Smooth muscle cell (in vitro differentiated cells): Measurements from ENCODE around the gene CLSTN2. TPM values are rescaled to one million over a fixed set of nuclear protein-coding genes. Genes with fewer than 3 reads are reported as not detected.

Experiments
- DNase-seq: peaks from one replicate; lab custom pipeline; 2025; ENCODE audit not compliant: unreplicated experiment; lab: John Stamatoyannopoulos, UW
- H2AFZ ChIP-seq: fragments of 200-600 bp; sonication (generic); 2 replicates; pipeline ENCODE4 v1.6.0; 2016; ENCODE audit warnings: antibody characterized with exemption, low read depth, mild to moderate bottlenecking
- H3F3A ChIP-seq: fragments of 200-600 bp; sonication (generic); 2 replicates; pipeline ENCODE4 v1.6.0; 2017; ENCODE audit warnings: antibody characterized with exemption, low read depth
- H3K27ac ChIP-seq: fragments of 200-600 bp; sonication (generic); 2 replicates; pipeline ENCODE4 v1.5.1; 2016; ENCODE audit warnings: low read depth, mild to moderate bottlenecking
- H3K27me3 ChIP-seq: fragments of 200-600 bp; sonication (generic); 2 replicates; pipeline ENCODE4 v1.6.1; 2016; ENCODE audit warnings: low read depth, mild to moderate bottlenecking
- H3K36me3 ChIP-seq: fragments of 200-600 bp; sonication (generic); 2 replicates; pipeline ENCODE4 v1.5.1; 2016; ENCODE audit warnings: low read depth
- H3K4me1 ChIP-seq: fragments of 200-600 bp; sonication (generic); 2 replicates; pipeline ENCODE4 v1.5.1; 2016; ENCODE audit warnings: low read depth
- H3K4me2 ChIP-seq: fragments of 200-600 bp; sonication (generic); 2 replicates; pipeline ENCODE4 v1.6.0; 2016; ENCODE audit warnings: mild to moderate bottlenecking
- H3K4me3 ChIP-seq: fragments of 200-600 bp; sonication (generic); 2 replicates; pipeline ENCODE4 v1.5.1; 2016; ENCODE audit warnings: mild to moderate bottlenecking
- H3K79me2 ChIP-seq: fragments of 200-600 bp; sonication (generic); 2 replicates; pipeline ENCODE4 v1.6.0; 2016; ENCODE audit warnings: low read depth, mild to moderate bottlenecking
- H3K9ac ChIP-seq: fragments of 200-600 bp; sonication (generic); 2 replicates; pipeline ENCODE4 v1.6.0; 2016; ENCODE audit warnings: low read depth
- H3K9me3 ChIP-seq: fragments of 200-600 bp; sonication (generic); replicated peaks from 2 replicates; pipeline ENCODE4 v1.5.1; 2016; ENCODE audit warnings: low read depth
- H4K20me1 ChIP-seq: fragments of 200-600 bp; sonication (generic); 2 replicates; pipeline ENCODE4 v1.6.0; 2016; ENCODE audit warnings: low read depth
- WGBS: methylation state at CpG from one replicate; pipeline ENCODE4 v1.1.7; 2016; ENCODE audit warnings: low lambda C conversion rate; 5-methylcytosine and 5-hydroxymethylcytosine counted together
- polyA plus RNA-seq: library from polyadenylated mRNA; unstranded; fragments of >200 nt; fragmentation: Nextera tagmentation; extraction: Ambion mirVana; gene quantifications from 2 replicates; pipeline ENCODE4 v1.2.1, GENCODE V29; 2016
- total RNA-seq: library from RNA; depleted of rRNA; stranded (reverse); fragments of >200 nt; gene quantifications from 2 replicates; pipeline ENCODE4 v1.2.3, GENCODE V29; 2014
- TF ChIP-seq, protein P1 (sequence below): fragments of 200-600 bp; sonication (generic); IDR thresholded peaks from 2 replicates; pipeline ENCODE4 v1.5.1; 2017; ENCODE audit warnings: borderline replicate concordance, mild to moderate bottlenecking, antibody characterized with exemption; ENCODE audit not compliant: insufficient read depth, poor library complexity, severe bottlenecking

The CLSTN2 gene
- total and polyA plus RNA-seq, 2 experiments from 2014 or later = 0.91 to 1.5 TPM

DNA sequence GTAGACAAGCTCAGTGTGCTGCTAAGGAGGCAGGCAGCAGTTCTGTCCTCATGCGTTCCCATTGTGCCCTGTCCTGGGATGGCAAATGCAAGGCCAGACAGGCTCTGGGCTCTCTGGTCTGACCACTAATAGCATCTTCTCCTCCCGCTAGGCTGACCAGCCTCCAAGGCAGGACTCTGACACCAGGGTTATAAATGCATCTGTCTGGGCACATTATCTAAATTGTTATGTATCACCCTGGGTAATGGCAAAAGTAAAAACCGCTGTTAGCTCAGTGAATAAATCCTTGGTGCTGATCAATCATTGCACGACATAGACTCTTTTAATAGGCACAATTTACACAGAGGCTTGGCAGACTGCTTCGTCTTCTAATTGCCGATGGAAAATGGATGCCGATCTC is 85.6 kb downstream of the CLSTN2 start:
- no peak overlapping the region for H2AFZ ChIP-seq
- no peak for DNase-seq
- H3K4me1 ChIP-seq = no peaks in the 10 kb centered on the region
- H3K79me2 ChIP-seq = no peaks in the 10 kb centered on the region
- H3K36me3 ChIP-seq = no peaks in the 10 kb centered on the region
- no peak overlapping the region for H3K9ac ChIP-seq
- TF ChIP-seq, protein P1, sequence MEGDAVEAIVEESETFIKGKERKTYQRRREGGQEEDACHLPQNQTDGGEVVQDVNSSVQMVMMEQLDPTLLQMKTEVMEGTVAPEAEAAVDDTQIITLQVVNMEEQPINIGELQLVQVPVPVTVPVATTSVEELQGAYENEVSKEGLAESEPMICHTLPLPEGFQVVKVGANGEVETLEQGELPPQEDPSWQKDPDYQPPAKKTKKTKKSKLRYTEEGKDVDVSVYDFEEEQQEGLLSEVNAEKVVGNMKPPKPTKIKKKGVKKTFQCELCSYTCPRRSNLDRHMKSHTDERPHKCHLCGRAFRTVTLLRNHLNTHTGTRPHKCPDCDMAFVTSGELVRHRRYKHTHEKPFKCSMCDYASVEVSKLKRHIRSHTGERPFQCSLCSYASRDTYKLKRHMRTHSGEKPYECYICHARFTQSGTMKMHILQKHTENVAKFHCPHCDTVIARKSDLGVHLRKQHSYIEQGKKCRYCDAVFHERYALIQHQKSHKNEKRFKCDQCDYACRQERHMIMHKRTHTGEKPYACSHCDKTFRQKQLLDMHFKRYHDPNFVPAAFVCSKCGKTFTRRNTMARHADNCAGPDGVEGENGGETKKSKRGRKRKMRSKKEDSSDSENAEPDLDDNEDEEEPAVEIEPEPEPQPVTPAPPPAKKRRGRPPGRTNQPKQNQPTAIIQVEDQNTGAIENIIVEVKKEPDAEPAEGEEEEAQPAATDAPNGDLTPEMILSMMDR = no peak
- WGBS = 90% methylated on average over 7 of the region's 7 CpGs
- H4K20me1 ChIP-seq = no peaks in the 10 kb centered on the region
- no peaks in the 10 kb centered on the region for H3K9me3 ChIP-seq
- H3K4me3 ChIP-seq = no peak overlapping the region
- no peak overlapping the region for H3K4me2 ChIP-seq
- no peaks in the 10 kb centered on the region for H3K27me3 ChIP-seq
- no peaks in the 10 kb centered on the region for H3F3A ChIP-seq
- H3K27ac ChIP-seq = no peak overlapping the region

DNA sequence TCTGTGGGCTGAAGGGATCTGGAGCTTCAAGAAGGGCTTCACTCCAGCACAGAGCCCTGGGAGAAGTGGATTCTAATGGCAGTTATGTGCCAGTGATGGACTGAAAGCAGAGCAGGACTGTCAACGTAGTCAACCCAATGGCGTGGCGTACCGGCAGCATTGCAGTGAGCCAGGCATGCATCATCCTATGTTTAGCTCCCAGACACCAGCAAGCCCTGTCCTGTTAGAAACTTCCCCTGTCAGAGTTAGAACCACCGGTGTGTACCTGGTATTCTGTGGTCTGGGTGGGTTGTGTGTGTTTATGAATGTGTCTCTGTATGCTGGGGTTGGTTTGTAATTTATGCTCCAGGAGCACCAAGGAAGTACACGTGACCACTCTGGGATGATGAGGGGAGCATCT is 86.3 kb downstream of the CLSTN2 start:
- H3K27me3 ChIP-seq = no peaks in the 10 kb centered on the region
- TF ChIP-seq, protein P1 = no peak
- H3K4me3 ChIP-seq = no peak overlapping the region
- no peaks in the 10 kb centered on the region for H3F3A ChIP-seq
- no peak for DNase-seq
- H2AFZ ChIP-seq = no peak overlapping the region
- no peak overlapping the region for H3K4me2 ChIP-seq
- no peaks in the 10 kb centered on the region for H3K79me2 ChIP-seq
- no peak overlapping the region for H3K27ac ChIP-seq
- H3K36me3 ChIP-seq = no peaks in the 10 kb centered on the region
- H4K20me1 ChIP-seq = no peaks in the 10 kb centered on the region
- no peaks in the 10 kb centered on the region for H3K9me3 ChIP-seq
- 87% methylated on average over 6 of the region's 6 CpGs for WGBS
- H3K4me1 ChIP-seq = no peaks in the 10 kb centered on the region
- no peak overlapping the region for H3K9ac ChIP-seq

DNA sequence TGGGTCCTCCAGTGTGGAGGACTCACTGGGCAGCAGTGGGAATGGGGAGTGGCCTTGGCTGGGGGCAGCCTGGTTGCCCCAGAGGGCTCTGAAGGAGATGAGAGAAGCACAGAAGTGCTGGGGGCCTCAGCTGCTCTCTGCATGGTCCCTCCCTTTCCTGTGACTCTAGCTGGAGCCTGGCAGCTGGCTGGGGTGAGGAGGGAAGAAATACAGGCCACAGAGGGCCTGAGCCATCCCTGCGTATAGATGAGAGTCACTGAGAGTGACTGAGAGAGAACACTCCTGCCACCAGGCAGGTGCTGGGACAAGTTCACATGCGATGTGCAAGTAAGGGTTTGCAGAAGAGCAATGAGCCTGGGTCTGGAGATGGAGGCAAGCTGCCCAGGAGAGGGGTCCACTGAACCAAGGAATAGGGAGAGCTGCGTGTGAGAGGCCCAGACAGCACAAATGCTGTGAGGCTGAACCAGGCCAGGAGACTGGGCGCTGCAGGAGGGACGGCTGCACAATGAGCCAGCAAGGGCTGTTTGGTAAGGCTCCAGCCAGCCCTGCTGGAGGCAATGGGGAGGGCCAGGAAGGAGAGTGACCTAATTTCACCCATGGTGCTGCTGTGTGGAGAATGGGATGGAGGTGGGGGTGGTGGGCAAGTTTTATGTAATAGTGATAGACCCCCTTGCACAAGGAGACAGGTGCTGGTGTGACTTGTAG is 87.2 kb downstream of the CLSTN2 start:
- 71% methylated on average over 5 of the region's 5 CpGs for WGBS

More for the DNA sequence above, 87.2 kb downstream of the CLSTN2 start:
- no peaks in the 10 kb centered on the region for H3K79me2 ChIP-seq
- TF ChIP-seq, protein P1 = no peak
- H2AFZ ChIP-seq = no peak overlapping the region
- no peak overlapping the region for H3K4me2 ChIP-seq
- H3F3A ChIP-seq = no peaks in the 10 kb centered on the region
- H3K4me1 ChIP-seq = no peaks in the 10 kb centered on the region
- DNase-seq = no peak
- H3K9ac ChIP-seq = no peak overlapping the region
- no peaks in the 10 kb centered on the region for H3K36me3 ChIP-seq
- no peaks in the 10 kb centered on the region for H3K27me3 ChIP-seq
- no peak overlapping the region for H3K27ac ChIP-seq
- no peak overlapping the region for H3K4me3 ChIP-seq
- H3K9me3 ChIP-seq = no peaks in the 10 kb centered on the region
- no peaks in the 10 kb centered on the region for H4K20me1 ChIP-seq
